Mucosa of stomach (tissue), 1 donor: ENCODE data around the gene HIP1.
"Not testable (repeated sequence)": the region's sequence is repeated elsewhere in the genome, so short reads cannot be mapped to it uniquely, and the experiment has no call there.

Experiments
- H3K27me3 ChIP-seq: one replicate; pipeline ENCODE4 v1.7.0; 2013; ENCODE audit warnings: mild to moderate bottlenecking, low read length; ENCODE audit not compliant: control insufficient read depth, insufficient read depth
- H3K36me3 ChIP-seq: one replicate; pipeline ENCODE4 v1.7.0; 2013; ENCODE audit warnings: low read length; ENCODE audit not compliant: control insufficient read depth, insufficient read depth
- H3K4me1 ChIP-seq: one replicate; pipeline ENCODE4 v1.7.0; 2013; ENCODE audit warnings: mild to moderate bottlenecking, low read length; ENCODE audit not compliant: control insufficient read depth, insufficient read depth
- H3K4me3 ChIP-seq: one replicate; pipeline ENCODE4 v1.7.0; 2013; ENCODE audit warnings: low read length
- H3K9ac ChIP-seq: one replicate; pipeline ENCODE4 v1.7.0; 2013; ENCODE audit warnings: mild to moderate bottlenecking, low read length, moderate library complexity
- H3K9me3 ChIP-seq: one replicate; pipeline ENCODE4 v1.7.0; 2013; ENCODE audit warnings: mild to moderate bottlenecking, low read length, moderate library complexity; ENCODE audit not compliant: control insufficient read depth
- donor health status: Pancreatic carcinoma.

HIP1 gene

GRCh38 chr7:75584354-75584753 lies 154.4 kb downstream of the HIP1 start:
- H3K9me3 ChIP-seq, result no peaks in the 10 kb centered on the region
- H3K36me3 ChIP-seq, result no peaks in the 10 kb centered on the region
- no peaks in the 10 kb centered on the region for H3K4me1 ChIP-seq
- no peaks in the 10 kb centered on the region for H3K27me3 ChIP-seq
- no peak overlapping the region for H3K9ac ChIP-seq
- no peak overlapping the region for H3K4me3 ChIP-seq

DNA sequence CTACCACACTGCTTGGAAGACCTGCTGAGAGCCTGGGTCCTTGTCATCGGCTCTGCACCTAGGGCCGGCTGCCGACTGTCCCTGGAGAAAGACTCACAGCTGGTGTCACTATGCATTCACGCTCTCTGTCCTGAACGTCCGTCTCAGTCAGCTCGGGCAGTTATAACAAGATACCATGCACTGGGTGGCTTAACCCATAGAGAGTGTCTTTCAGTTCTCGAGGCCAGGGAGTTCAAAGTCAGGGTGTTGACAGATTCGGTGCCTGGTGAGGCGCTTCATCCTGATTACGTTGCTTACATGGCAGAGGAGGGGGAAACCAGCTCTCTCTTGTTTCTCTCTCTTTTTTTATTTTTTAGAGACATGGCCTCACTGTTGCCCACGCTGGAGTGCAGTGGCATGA lies 155.5 kb downstream of the HIP1 start:
- Histone ChIP-seq H3K9me3 (no peaks in the 10 kb centered on the region), H3K36me3 (no peaks in the 10 kb centered on the region), H3K4me1 (no peaks in the 10 kb centered on the region), H3K27me3 (no peaks in the 10 kb centered on the region), H3K4me3 (no peak overlapping the region), H3K9ac (no peak overlapping the region)

DNA sequence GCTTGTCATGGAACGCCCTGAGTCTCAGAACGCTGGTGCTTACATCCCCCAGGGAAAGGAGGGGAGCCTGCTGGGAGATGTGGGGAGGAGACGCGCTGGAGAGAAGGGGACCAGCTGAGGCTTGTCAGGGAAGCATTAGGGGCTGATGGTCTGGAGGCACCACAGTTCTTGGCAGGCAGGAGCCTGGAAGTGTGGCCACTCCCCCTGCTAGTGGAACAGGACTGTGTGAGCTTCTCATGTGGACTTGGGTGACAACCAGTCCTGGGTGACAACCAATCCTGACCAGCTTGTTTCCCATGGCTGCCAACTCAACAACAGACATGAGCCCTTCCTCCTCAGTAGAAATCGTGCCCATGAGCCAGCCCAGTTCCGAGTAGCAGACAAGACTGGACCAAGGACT lies 158.8 kb downstream of the HIP1 start:
- Histone ChIP-seq H3K36me3 (no peaks in the 10 kb centered on the region), H3K27me3 (no peaks in the 10 kb centered on the region), H3K4me3 (no peak overlapping the region), H3K9ac (no peak overlapping the region), H3K9me3 (no peaks in the 10 kb centered on the region), H3K4me1 (no peaks in the 10 kb centered on the region)

DNA sequence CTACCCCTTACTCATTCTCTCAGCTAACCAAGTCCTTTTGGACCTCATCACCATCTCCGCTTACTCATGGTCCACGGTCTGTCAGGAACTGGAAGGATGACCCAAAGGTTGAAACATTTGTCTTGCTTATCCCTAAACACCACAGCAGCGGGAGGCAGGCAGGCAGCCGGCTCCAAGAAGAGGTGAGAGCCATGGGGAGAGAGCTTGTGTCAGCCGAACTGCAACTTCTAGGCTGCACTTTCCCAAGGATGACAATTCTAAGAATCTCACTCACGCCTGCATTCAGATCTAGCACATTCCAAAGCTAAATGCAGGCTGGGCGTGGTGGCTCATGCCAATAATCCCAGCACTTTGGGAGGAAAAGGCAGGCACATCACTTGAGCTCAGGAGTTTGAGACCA lies 160.7 kb downstream of the HIP1 start:
- H3K4me3 ChIP-seq, result no peak overlapping the region
- no peaks in the 10 kb centered on the region for H3K9me3 ChIP-seq
- no peaks in the 10 kb centered on the region for H3K36me3 ChIP-seq
- H3K27me3 ChIP-seq, result no peaks in the 10 kb centered on the region
- no peak overlapping the region for H3K9ac ChIP-seq
- H3K4me1 ChIP-seq, result no peaks in the 10 kb centered on the region

DNA sequence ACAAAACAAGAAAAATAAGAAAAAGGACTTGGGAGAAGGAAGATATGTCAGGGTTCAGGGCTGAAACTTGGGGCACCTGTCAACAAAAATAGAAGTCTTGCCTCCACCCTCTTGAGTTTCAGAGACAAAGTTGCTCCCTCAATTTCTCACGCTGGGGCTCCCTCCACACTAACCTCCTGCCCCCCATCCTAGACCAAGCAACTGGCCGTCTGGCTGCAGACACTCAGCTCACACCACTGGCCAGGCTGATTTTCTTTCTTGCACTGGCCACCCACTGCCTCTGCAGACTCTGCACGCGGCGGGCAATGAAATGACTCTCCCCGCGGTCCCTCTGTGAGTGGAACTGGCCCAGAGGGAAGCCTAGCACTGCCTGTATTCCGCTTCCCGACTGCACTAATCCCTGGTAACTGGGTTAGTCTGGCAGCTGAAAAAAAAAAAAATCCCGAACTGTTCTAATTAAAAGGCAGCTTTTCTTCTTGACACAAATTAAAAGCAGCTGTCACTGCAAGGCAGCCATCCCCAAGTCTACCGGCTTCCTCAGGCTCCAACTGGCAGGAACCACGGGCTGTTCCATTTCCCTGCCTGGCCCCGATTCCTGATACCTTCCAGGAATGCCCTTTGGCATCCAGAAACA lies 163.1 kb downstream of the HIP1 start:
- Histone ChIP-seq H3K4me1 (no peaks in the 10 kb centered on the region), H3K9me3 (no peaks in the 10 kb centered on the region), H3K4me3 (no peak overlapping the region), H3K9ac (no peak overlapping the region), H3K36me3 (no peaks in the 10 kb centered on the region), H3K27me3 (no peaks in the 10 kb centered on the region)

GRCh38 chr7:75573477-75574019 lies 165.2 kb downstream of the HIP1 start:
- Histone ChIP-seq H3K27me3 (no peaks in the 10 kb centered on the region), H3K9ac (no peak overlapping the region)

GRCh38 chr7:75572814-75573213 lies 165.9 kb downstream of the HIP1 start:
- Histone ChIP-seq H3K4me1 (no peaks in the 10 kb centered on the region), H3K9me3 (no peaks in the 10 kb centered on the region), H3K27me3 (no peaks in the 10 kb centered on the region), H3K36me3 (no peaks in the 10 kb centered on the region), H3K4me3 (no peak overlapping the region), H3K9ac (no peak overlapping the region)

More at GRCh38 chr7:75573477-75574019, 165.2 kb downstream of the HIP1 start:
- Histone ChIP-seq H3K4me1 (no peaks in the 10 kb centered on the region), H3K4me3 (no peak overlapping the region), H3K36me3 (no peaks in the 10 kb centered on the region), H3K9me3 (no peaks in the 10 kb centered on the region)

- Histone ChIP-seq H3K27me3 (no peaks in the 10 kb centered on the region), H3K4me1 (no peaks in the 10 kb centered on the region), H3K9me3 (no peaks in the 10 kb centered on the region), H3K36me3 (no peaks in the 10 kb centered on the region), H3K4me3 (no peak overlapping the region), H3K9ac (no peak overlapping the region)
These were observed 166.3 kb downstream of the HIP1 start for GRCh38 chr7:75572396-75572795.

- Histone ChIP-seq H3K36me3 (no peaks in the 10 kb centered on the region), H3K4me1 (no peaks in the 10 kb centered on the region), H3K9me3 (no peaks in the 10 kb centered on the region), H3K9ac (no peak overlapping the region), H3K27me3 (no peaks in the 10 kb centered on the region), H3K4me3 (no peak overlapping the region)
These were observed 167.5 kb downstream of the HIP1 start for GRCh38 chr7:75571209-75571608.

- not testable (repeated sequence) for H3K9me3 ChIP-seq, H3K4me1 ChIP-seq, H3K27me3 ChIP-seq, H3K4me3 ChIP-seq, H3K9ac ChIP-seq, H3K36me3 ChIP-seq
These were observed 169.0 kb downstream of the HIP1 start for GRCh38 chr7:75569629-75570282.

DNA sequence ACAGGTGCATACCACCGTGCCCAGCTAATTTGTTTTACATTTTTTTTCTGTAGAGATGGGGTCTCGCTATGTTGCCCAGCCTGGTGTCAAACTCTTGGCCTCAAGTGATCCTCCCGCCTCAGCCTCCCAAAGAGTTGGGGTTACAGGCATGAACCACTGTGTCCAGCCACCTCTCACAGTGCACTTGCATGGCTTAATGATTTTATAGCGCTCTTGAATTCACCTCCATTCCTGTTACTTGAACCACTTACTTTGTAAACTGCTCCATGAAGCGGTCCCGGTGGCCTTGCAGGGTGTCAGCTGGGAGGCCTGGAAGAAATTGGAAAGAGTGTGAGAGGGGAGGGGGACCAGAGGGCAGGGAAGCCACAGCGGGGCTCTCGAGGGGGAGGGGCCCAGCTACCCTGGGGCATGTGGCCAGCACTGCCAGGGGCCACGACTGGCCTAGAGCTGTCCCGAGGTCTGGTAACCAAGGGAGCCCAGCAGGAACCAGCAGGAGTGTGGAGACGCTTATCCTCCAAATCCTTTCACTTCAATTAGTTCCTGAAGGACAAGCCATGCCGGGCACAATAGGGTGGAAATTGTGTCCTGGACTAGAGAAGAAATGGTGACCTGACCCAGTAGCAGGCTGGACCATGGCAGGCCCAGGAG lies 170.7 kb downstream of the HIP1 start:
- Histone ChIP-seq H3K4me1 (no peaks in the 10 kb centered on the region), H3K9me3 (no peaks in the 10 kb centered on the region), H3K9ac (no peak overlapping the region), H3K27me3 (no peaks in the 10 kb centered on the region), H3K36me3 (no peaks in the 10 kb centered on the region), H3K4me3 (no peak overlapping the region)

GRCh38 chr7:75565132-75565837 lies 173.5 kb downstream of the HIP1 start:
- Histone ChIP-seq H3K9ac (no peak overlapping the region), H3K36me3 (peaks cover 4% of the 10 kb centered on the region), H3K4me3 (no peak overlapping the region), H3K9me3 (no peaks in the 10 kb centered on the region), H3K4me1 (no peaks in the 10 kb centered on the region), H3K27me3 (no peaks in the 10 kb centered on the region)
